PFSK-1 (cell line): ENCODE data around the gene ARHGAP10.

Experiments
- FOXP2 ChIP-seq: optimal IDR thresholded peaks from 2 replicates; pipeline ENCODE3; 2011; ENCODE audit warnings: borderline replicate concordance, control low read depth, inconsistent platforms; ENCODE audit not compliant: insufficient read depth; ENCODE audit errors: extremely low read length, extremely low read depth
- POLR2AphosphoS5 ChIP-seq: IDR thresholded peaks from 2 replicates; pipeline ENCODE4 v1.6.1; 2012; ENCODE audit warnings: low read depth, mild to moderate bottlenecking, control low read depth, low read length, moderate library complexity
- SIN3A ChIP-seq: IDR thresholded peaks from 2 replicates; pipeline ENCODE4 v1.6.1; 2012; ENCODE audit warnings: mild to moderate bottlenecking, low read length, moderate library complexity, borderline replicate concordance; ENCODE audit not compliant: insufficient read depth
- TAF1 ChIP-seq: IDR thresholded peaks from 2 replicates; pipeline ENCODE4 v1.6.1; 2012; ENCODE audit warnings: low read length, control low read depth, borderline replicate concordance; ENCODE audit not compliant: insufficient read depth
- TF ChIP-seq, protein P1 (sequence below), 2 experiments: IDR thresholded peaks; 2 replicates each; pipeline versions ENCODE4 v1.6.1 to v1.8.0; 2011 to 2012; ENCODE audit warnings: low read depth in 2 of 2, low read length in 2 of 2, control low read depth in 1 of 2, inconsistent platforms in 1 of 2, mild to moderate bottlenecking in 1 of 2, moderate library complexity in 1 of 2; ENCODE audit not compliant: insufficient read depth in 1 of 2

The ARHGAP10 gene

GRCh38 chr4:147942729-147943128, 210.8 kb downstream of the ARHGAP10 start:
- TF ChIP-seq TAF1 = no peak
- TF ChIP-seq SIN3A = no peak

- TF ChIP-seq POLR2AphosphoS5 (no peak), FOXP2 (no peak), TAF1 (no peak), SIN3A (no peak)
- TF ChIP-seq, protein P1, sequence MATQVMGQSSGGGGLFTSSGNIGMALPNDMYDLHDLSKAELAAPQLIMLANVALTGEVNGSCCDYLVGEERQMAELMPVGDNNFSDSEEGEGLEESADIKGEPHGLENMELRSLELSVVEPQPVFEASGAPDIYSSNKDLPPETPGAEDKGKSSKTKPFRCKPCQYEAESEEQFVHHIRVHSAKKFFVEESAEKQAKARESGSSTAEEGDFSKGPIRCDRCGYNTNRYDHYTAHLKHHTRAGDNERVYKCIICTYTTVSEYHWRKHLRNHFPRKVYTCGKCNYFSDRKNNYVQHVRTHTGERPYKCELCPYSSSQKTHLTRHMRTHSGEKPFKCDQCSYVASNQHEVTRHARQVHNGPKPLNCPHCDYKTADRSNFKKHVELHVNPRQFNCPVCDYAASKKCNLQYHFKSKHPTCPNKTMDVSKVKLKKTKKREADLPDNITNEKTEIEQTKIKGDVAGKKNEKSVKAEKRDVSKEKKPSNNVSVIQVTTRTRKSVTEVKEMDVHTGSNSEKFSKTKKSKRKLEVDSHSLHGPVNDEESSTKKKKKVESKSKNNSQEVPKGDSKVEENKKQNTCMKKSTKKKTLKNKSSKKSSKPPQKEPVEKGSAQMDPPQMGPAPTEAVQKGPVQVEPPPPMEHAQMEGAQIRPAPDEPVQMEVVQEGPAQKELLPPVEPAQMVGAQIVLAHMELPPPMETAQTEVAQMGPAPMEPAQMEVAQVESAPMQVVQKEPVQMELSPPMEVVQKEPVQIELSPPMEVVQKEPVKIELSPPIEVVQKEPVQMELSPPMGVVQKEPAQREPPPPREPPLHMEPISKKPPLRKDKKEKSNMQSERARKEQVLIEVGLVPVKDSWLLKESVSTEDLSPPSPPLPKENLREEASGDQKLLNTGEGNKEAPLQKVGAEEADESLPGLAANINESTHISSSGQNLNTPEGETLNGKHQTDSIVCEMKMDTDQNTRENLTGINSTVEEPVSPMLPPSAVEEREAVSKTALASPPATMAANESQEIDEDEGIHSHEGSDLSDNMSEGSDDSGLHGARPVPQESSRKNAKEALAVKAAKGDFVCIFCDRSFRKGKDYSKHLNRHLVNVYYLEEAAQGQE (IDR thresholded peaks at IDR 0.05; ENCODE audit: insufficient read depth in 1 of 2, low read depth in 2 of 2, low read length in 2 of 2) = no peak
These were observed 211.3 kb downstream of the ARHGAP10 start for GRCh38 chr4:147943159-147943638.

DNA sequence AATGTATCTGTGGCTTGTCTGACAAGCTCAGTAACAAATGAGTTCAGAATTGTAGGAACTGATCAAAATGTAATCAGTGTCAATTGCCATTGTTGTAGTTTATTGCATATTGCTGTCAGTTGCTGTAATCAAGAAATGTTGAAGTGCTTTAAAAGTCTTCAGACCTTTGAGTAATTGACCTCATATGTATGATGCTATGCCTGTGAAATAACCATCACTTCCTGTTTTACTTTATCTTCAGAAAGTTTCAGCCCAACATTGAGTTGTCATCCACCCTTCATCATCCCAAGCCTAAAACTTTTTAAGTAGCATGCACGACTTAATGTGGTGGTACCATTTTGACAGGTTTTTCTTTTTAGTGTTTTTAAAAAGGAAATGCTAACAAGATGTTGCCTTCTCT, 212.4 kb downstream of the ARHGAP10 start:
- TF ChIP-seq SIN3A (no peak), POLR2AphosphoS5 (no peak), FOXP2 (no peak), TAF1 (no peak)
- TF ChIP-seq, protein P1 (IDR thresholded peaks at IDR 0.05; ENCODE audit: insufficient read depth in 1 of 2, low read depth in 2 of 2, low read length in 2 of 2) = no peak

GRCh38 chr4:147944670-147945260, 212.9 kb downstream of the ARHGAP10 start:
- TF ChIP-seq, protein P1 (IDR thresholded peaks at IDR 0.05; ENCODE audit: insufficient read depth in 1 of 2, low read depth in 2 of 2, low read length in 2 of 2) = no peak
- no peak for TF ChIP-seq POLR2AphosphoS5
- TF ChIP-seq FOXP2 = no peak
- TF ChIP-seq TAF1 = no peak
- no peak for TF ChIP-seq SIN3A

DNA sequence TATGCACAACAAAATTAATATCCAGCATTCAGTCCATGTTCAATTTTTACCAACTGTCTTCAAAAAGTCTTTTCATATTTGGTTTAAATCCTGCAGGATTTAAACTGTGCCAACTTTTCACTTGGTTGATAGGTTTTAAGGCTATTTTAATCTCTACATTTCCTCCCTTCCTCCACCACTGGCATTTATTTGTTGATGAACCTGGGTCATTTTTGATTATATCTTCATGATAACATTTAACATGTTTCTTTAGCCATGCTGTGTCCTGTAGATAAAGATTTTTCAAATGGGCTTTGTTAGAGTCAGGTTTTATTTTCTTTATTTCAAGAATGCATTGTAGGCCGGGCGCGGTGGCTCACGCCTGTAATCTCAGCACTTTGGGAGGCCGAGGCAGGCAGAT, 216.4 kb downstream of the ARHGAP10 start:
- TF ChIP-seq FOXP2 (no peak), SIN3A (no peak), POLR2AphosphoS5 (no peak), TAF1 (no peak)

- TF ChIP-seq TAF1 (no peak), POLR2AphosphoS5 (no peak), FOXP2 (no peak), SIN3A (no peak)
- TF ChIP-seq, protein P1 (IDR thresholded peaks at IDR 0.05; ENCODE audit: insufficient read depth in 1 of 2, low read depth in 2 of 2, low read length in 2 of 2) = no peak
These were observed 218.4 kb downstream of the ARHGAP10 start for GRCh38 chr4:147950261-147950660.
